ENCODE results near the gene NKX6-2. TPM values are rescaled to one million over a fixed set of nuclear protein-coding genes. Genes with fewer than 3 reads are reported as not detected.

The NKX6-2 gene
- total RNA-seq, 1 donor from 2014 or later: not detected

- intact Hi-C loops (cut with micrococcal nuclease): no loop called here
Observed at GRCh38 chr10:132740588-132740987, 45.4 kb downstream of the NKX6-2 start.

GRCh38 chr10:132739225-132739613, 46.7 kb downstream of the NKX6-2 start:
- intact Hi-C loops (cut with micrococcal nuclease): no loop called here

GRCh38 chr10:132738454-132739224, 47.3 kb downstream of the NKX6-2 start:
- intact Hi-C loops (cut with micrococcal nuclease): no loop called here

GRCh38 chr10:132737390-132738048, 48.4 kb downstream of the NKX6-2 start:
- intact Hi-C loops (cut with micrococcal nuclease): no loop called here

GRCh38 chr10:132735923-132736391, 50.0 kb downstream of the NKX6-2 start:
- intact Hi-C loops (cut with micrococcal nuclease): no loop called here

GRCh38 chr10:132735341-132735775, 50.6 kb downstream of the NKX6-2 start:
- intact Hi-C loops (cut with micrococcal nuclease): no loop called here

- intact Hi-C loops (cut with micrococcal nuclease): no loop called here
Observed at GRCh38 chr10:132733926-132734325, 52.0 kb downstream of the NKX6-2 start.

Other genes starting within 250 kb of the NKX6-2 start
- gene INPP5A, start 248.4 kb downstream of the NKX6-2 start, total RNA-seq: 18.1 and 19.0 TPM in 2 replicates
- gene CFAP46, start 156.4 kb upstream of the NKX6-2 start, total RNA-seq: not detected in 2 replicates

Data from T-helper 1 cell treated with Interleukin-12 subunit alpha and Interleukin-12 subunit beta and Interleukin-4 antibody, amounts not matched to agents 30 ng/mL and 1 ng/mL, for 36 hours (primary cell).